Lower lobe of right lung (tissue), 2 donors: ENCODE results near the gene S1PR5. TPM values are rescaled to one million over a fixed set of nuclear protein-coding genes. Genes with fewer than 3 reads are reported as not detected.

Experiments used
- ATAC-seq, 2 donors: fragments of 200-7000 bp; cut with Tn5 transposase; one replicate each; pipeline ENCODE4 v1.9.1; 2020 to 2022; ENCODE audit warnings: mild to moderate bottlenecking in 2 of 2, moderate library complexity in 2 of 2
- DNase-seq: peaks from one replicate; pipeline ENCODE4 v3.0.0-alpha.2; 2020
- H3K27ac ChIP-seq: fragments of 200-600 bp; one replicate; pipeline ENCODE4 v1.8.0; 2022
- H3K27me3 ChIP-seq: fragments of 200-600 bp; one replicate; pipeline ENCODE4 v1.8.0; 2022; ENCODE audit warnings: low read depth
- H3K36me3 ChIP-seq: fragments of 200-600 bp; one replicate; pipeline ENCODE4 v1.8.0; 2022; ENCODE audit warnings: mild to moderate bottlenecking
- H3K4me1 ChIP-seq: fragments of 200-600 bp; one replicate; pipeline ENCODE4 v1.8.0; 2022
- H3K4me3 ChIP-seq: fragments of 200-600 bp; one replicate; pipeline ENCODE4 v1.8.0; 2022; ENCODE audit warnings: mild to moderate bottlenecking
- H3K9me3 ChIP-seq: fragments of 200-600 bp; one replicate; pipeline ENCODE4 v1.8.0; 2022
- intact Hi-C: fragments of 100-400 bp; cut with DNase I; formaldehyde crosslinking; loops from one replicate; pipeline ENCODE4 v1.11.0; 2022
- total RNA-seq: library from RNA; stranded (reverse); fragmentation: NEBNext Ultra II Directional; extraction: Animal tissue kit (Norgen Biotek cat#: 25700); gene quantifications from one replicate; pipeline ENCODE4 v1.2.1, GENCODE V29; 2021
- TF ChIP-seq, protein P1 (sequence below): fragments of 200-600 bp; IDR thresholded peaks from one replicate; pipeline ENCODE4 v1.8.0; 2022; ENCODE audit warnings: antibody characterized with exemption, mild to moderate bottlenecking
- donor health status: DM: no; HTN: yes; CAD: no; lungs with severe emphysema.

The S1PR5 gene
- total RNA-seq, 1 donor from 2014 or later = 2.4 TPM

DNA sequence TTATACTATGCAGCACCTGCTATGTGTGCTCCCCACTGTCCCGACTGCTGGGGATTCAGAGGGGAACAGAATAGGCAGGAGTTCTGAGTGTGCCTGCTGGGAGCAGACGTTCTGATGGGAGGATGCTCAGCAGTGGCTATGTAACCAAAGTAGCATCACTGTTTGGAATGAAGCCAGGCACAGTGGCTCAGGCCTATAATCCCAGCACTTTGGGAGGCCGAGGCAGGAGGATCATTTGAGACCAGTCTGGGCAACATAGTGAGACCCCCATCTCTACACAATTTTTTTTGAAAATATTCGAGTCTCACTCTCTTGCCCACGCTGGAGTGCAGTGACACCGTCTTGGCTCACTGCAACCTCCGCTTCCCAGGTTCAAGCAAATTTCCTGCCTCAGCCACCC is 32.5 kb upstream of the S1PR5 start:
- Histone ChIP-seq H3K9me3 (no peaks in the 10 kb centered on the region), H3K27me3 (no peaks in the 10 kb centered on the region), H3K36me3 (peaks cover 92% of the 10 kb centered on the region)

DNA sequence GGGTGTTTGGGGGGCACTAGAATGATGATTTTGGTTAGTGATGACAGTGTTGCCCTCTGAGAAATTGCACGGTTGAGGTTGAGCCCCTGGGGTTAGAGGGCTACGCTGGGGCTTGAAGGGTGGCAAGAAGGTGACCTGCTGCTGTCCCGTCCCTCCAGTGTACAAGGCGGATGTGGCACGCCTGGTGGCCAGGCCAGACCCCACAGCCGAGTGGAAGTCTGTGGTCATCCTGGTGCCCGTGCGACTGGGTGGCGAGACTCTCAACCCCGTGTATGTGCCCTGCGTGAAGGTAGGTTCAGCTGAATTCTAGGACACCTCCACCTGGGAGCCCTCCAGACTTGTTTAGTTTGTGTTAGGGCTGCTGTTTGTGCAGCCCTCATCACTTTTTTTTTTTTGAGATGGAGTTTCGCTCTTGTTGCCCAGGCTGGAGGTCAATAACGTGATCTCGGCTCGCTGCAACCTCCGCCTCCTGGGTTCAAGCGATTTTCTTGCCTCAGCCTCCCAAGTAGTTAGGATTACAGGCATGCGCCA is 31.6 kb upstream of the S1PR5 start:
- H3K36me3 ChIP-seq = peaks cover 83% of the 10 kb centered on the region
- ATAC-seq (no peak), DNase-seq (no peak)
- H3K4me3 ChIP-seq = no peak overlapping the region
- TF ChIP-seq, protein P1, sequence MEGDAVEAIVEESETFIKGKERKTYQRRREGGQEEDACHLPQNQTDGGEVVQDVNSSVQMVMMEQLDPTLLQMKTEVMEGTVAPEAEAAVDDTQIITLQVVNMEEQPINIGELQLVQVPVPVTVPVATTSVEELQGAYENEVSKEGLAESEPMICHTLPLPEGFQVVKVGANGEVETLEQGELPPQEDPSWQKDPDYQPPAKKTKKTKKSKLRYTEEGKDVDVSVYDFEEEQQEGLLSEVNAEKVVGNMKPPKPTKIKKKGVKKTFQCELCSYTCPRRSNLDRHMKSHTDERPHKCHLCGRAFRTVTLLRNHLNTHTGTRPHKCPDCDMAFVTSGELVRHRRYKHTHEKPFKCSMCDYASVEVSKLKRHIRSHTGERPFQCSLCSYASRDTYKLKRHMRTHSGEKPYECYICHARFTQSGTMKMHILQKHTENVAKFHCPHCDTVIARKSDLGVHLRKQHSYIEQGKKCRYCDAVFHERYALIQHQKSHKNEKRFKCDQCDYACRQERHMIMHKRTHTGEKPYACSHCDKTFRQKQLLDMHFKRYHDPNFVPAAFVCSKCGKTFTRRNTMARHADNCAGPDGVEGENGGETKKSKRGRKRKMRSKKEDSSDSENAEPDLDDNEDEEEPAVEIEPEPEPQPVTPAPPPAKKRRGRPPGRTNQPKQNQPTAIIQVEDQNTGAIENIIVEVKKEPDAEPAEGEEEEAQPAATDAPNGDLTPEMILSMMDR = no peak
- H3K27me3 ChIP-seq = no peaks in the 10 kb centered on the region
- intact Hi-C loops = no loop called here
- no peaks in the 10 kb centered on the region for H3K9me3 ChIP-seq
- H3K4me1 ChIP-seq = peaks cover 19% of the 10 kb centered on the region
- no peak overlapping the region for H3K27ac ChIP-seq

More for the DNA sequence above, 32.5 kb upstream of the S1PR5 start:
- intact Hi-C loops = no loop called here
- TF ChIP-seq, protein P1 = no peak
- Histone ChIP-seq H3K4me1 (peaks cover 14% of the 10 kb centered on the region), H3K4me3 (no peak overlapping the region), H3K27ac (no peak overlapping the region)
- ATAC-seq (no peak), DNase-seq (no peak)

DNA sequence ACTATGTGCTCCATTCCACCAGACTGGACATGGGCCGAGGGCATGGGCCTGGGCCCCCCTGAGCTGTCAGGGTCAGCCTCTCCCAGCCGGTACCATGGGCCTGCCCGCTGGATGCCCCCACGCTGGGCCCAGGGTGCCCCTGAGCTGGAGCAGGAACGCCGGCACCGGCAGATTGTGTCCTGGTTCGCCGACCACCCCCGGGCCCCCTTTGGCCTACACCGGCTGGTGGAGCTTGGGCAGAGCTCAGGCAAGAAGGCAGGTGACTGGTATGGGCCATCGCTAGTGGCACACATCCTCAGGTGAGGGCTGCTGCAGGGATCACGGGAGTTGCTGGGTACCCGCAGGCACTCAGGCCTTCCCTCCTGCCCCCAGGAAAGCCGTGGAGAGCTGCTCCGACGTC is 29.6 kb upstream of the S1PR5 start:
- Histone ChIP-seq H3K9me3 (no peaks in the 10 kb centered on the region), H3K36me3 (peaks cover 63% of the 10 kb centered on the region), H3K4me3 (no peak overlapping the region), H3K27ac (no peak overlapping the region), H3K27me3 (no peaks in the 10 kb centered on the region), H3K4me1 (peaks cover 19% of the 10 kb centered on the region)
- DNase-seq (no peak), ATAC-seq (no peak)
- TF ChIP-seq, protein P1 = no peak
- intact Hi-C loops = no loop called here

DNA sequence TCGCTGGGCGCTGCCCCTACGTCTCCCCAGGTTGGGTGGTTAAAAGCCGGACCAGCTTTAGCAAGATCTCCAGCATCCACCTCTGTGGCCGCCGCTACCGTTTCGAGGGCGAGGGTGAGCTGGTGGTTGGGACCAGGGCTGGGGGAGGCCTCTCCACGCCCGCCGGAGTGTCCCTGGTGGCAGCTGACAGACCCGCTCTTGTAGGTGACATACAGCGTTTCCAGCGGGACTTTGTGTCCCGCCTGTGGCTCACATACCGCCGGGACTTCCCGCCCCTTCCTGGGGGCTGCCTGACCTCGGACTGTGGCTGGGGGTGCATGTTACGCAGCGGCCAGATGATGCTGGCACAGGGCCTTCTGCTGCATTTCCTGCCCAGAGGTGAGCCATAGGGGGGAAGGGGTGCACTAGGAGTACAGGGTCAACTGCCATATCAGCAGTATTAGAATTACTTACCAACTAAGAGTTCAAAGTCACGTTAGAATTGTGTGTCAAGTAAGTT is 27.6 kb upstream of the S1PR5 start:
- Histone ChIP-seq H3K27ac (no peak overlapping the region), H3K4me3 (peak overlapping the region; percentile 88), H3K36me3 (peaks cover 43% of the 10 kb centered on the region), H3K9me3 (no peaks in the 10 kb centered on the region), H3K27me3 (no peaks in the 10 kb centered on the region), H3K4me1 (peaks cover 19% of the 10 kb centered on the region)
- DNase-seq = no peak
- TF ChIP-seq, protein P1 = no peak
- ATAC-seq = no peak
- intact Hi-C loops = no loop called here

DNA sequence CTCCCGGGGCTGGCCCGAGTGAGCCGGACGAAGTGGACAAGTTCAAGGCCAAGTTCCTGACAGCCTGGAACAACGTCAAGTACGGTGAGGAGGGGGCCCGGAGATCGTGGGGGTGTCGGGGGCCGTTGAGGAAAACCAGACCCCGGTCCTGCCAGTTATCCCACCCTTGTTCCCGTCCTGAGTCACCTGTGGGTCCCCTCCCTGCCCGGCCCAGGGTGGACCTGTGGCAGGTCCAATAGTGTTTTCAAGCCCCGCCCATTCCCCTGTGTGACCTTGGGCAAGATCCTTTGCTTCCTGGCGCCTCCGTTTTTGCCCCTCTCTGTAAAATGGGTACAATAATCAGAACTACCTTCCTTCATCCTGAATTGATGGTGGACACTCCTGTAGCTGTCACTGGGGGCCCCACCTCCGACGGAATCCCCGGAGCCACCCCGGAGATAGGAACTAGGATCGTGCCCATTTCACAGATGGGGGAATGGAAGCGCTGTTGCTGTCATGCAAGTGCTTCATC is 27.1 kb upstream of the S1PR5 start:
- TF ChIP-seq, protein P1 = no peak
- intact Hi-C loops = no loop called here
- ATAC-seq (peak; percentile 47 to 63), DNase-seq (no peak)
- H3K9me3 ChIP-seq = no peaks in the 10 kb centered on the region
- H3K4me1 ChIP-seq = peaks cover 19% of the 10 kb centered on the region
- peak overlapping the region; percentile 91 for H3K27ac ChIP-seq
- H3K27me3 ChIP-seq = no peaks in the 10 kb centered on the region
- H3K4me3 ChIP-seq = peak overlapping the region; percentile 88
- peaks cover 38% of the 10 kb centered on the region for H3K36me3 ChIP-seq
